ENCODE results near the gene UBAC2.
"Not testable (repeated sequence)": the region's sequence is repeated elsewhere in the genome, so short reads cannot be mapped to it uniquely, and the experiment has no call there.

UBAC2 gene

GRCh38 chr13:99215184-99215830 is 14.7 kb downstream of the UBAC2 start:
- no peak for DNase-seq

GRCh38 chr13:99217461-99218110 is 16.9 kb downstream of the UBAC2 start:
- no peak for DNase-seq

GRCh38 chr13:99218126-99218525 is 17.5 kb downstream of the UBAC2 start:
- no peak for DNase-seq

- no peak for DNase-seq
Observed at GRCh38 chr13:99218545-99218944, 17.9 kb downstream of the UBAC2 start.

- DNase-seq: no peak
Observed at GRCh38 chr13:99218969-99219368, 18.3 kb downstream of the UBAC2 start.

- no peak for DNase-seq
Observed at GRCh38 chr13:99220199-99220935, 19.7 kb downstream of the UBAC2 start.

GRCh38 chr13:99221567-99222239 is 21.0 kb downstream of the UBAC2 start:
- no peak for DNase-seq

- DNase-seq: no peak
Observed at GRCh38 chr13:99223587-99223986, 22.9 kb downstream of the UBAC2 start.

- peak; percentile 26 for DNase-seq
Observed at GRCh38 chr13:99224021-99224420, 23.4 kb downstream of the UBAC2 start.

- DNase-seq: no peak
Observed at GRCh38 chr13:99225078-99225477, 24.4 kb downstream of the UBAC2 start.

GRCh38 chr13:99226513-99226912 is 25.9 kb downstream of the UBAC2 start:
- no peak for DNase-seq

- no peak for DNase-seq
Observed at GRCh38 chr13:99227331-99227900, 26.8 kb downstream of the UBAC2 start.

- no peak for DNase-seq
Observed at GRCh38 chr13:99227909-99228688, 27.4 kb downstream of the UBAC2 start.

GRCh38 chr13:99228737-99229691 is 28.4 kb downstream of the UBAC2 start:
- DNase-seq: no peak

GRCh38 chr13:99230588-99230987 is 29.9 kb downstream of the UBAC2 start:
- not testable (repeated sequence) for DNase-seq

- no peak for DNase-seq
Observed at GRCh38 chr13:99230991-99231390, 30.3 kb downstream of the UBAC2 start.

GRCh38 chr13:99231721-99232120 is 31.1 kb downstream of the UBAC2 start:
- no peak for DNase-seq

GRCh38 chr13:99237981-99238662 is 37.5 kb downstream of the UBAC2 start:
- no peak for DNase-seq

- DNase-seq: no peak
Observed at GRCh38 chr13:99246100-99246499, 45.4 kb downstream of the UBAC2 start.

GRCh38 chr13:99249178-99249577 is 48.5 kb downstream of the UBAC2 start:
- not testable (repeated sequence) for DNase-seq
